Astrocyte (in vitro differentiated cells and primary cell): ENCODE data around the gene MZT2A. TPM values are rescaled to one million over a fixed set of nuclear protein-coding genes. Genes with fewer than 3 reads are reported as not detected.
"Not testable (repeated sequence)": the region's sequence is repeated elsewhere in the genome, so short reads cannot be mapped to it uniquely, and the experiment has no call there.

Experiments used
- DNase-seq: peaks from one replicate; pipeline ENCODE4 v3.0.0-alpha.2; 2010; ENCODE audit warnings: low read depth
- FAIRE-seq: peaks from 2 replicates; lab custom pipeline; 2011; peaks lifted over from hg19 to GRCh38; lab: Jason Lieb, UNC
- H2AFZ ChIP-seq: 2 replicates; pipeline ENCODE4 v1.6.0; 2012; ENCODE audit warnings: low read depth, low read length, inconsistent platforms
- H3K27ac ChIP-seq: 2 replicates; pipeline ENCODE4 v1.5.1; 2011; ENCODE audit warnings: low read depth, low read length, inconsistent platforms
- H3K27me3 ChIP-seq: 2 replicates; pipeline ENCODE4 v1.6.0; 2011; ENCODE audit warnings: low read length, inconsistent platforms; ENCODE audit not compliant: insufficient read depth
- H3K36me3 ChIP-seq: 2 replicates; pipeline ENCODE4 v1.5.1; 2011; ENCODE audit warnings: low read length, inconsistent platforms; ENCODE audit not compliant: insufficient read depth
- H3K4me1 ChIP-seq: 2 replicates; pipeline ENCODE4 v1.5.1; 2011; ENCODE audit warnings: low read length, inconsistent platforms; ENCODE audit not compliant: insufficient read depth
- H3K4me2 ChIP-seq: 2 replicates; pipeline ENCODE4 v1.6.0; 2012; ENCODE audit warnings: low read length, inconsistent platforms
- H3K4me3 ChIP-seq: 2 replicates; pipeline ENCODE4 v1.5.1; 2011; ENCODE audit warnings: low read depth, mild to moderate bottlenecking, low read length, inconsistent platforms; ENCODE audit not compliant: insufficient read depth
- H3K79me2 ChIP-seq: 2 replicates; pipeline ENCODE4 v1.6.0; 2012; ENCODE audit warnings: mild to moderate bottlenecking, low read length, inconsistent platforms; ENCODE audit not compliant: insufficient read depth
- H3K9ac ChIP-seq: 2 replicates; pipeline ENCODE4 v1.6.0; 2012; ENCODE audit warnings: mild to moderate bottlenecking, low read length, inconsistent platforms
- H3K9me3 ChIP-seq: 2 replicates; pipeline ENCODE4 v1.5.1; 2012; ENCODE audit warnings: low read depth, mild to moderate bottlenecking, low read length, inconsistent platforms; ENCODE audit not compliant: insufficient read depth
- H4K20me1 ChIP-seq: 2 replicates; pipeline ENCODE4 v1.6.0; 2012; ENCODE audit warnings: low read length, inconsistent platforms; ENCODE audit not compliant: insufficient read depth
- H3K27ac Mint-ChIP-seq: one replicate; pipeline ENCODE4 v1.8.0; 2021; ENCODE audit warnings: mild to moderate bottlenecking, mixed read lengths; ENCODE audit not compliant: unreplicated experiment
- H3K27me3 Mint-ChIP-seq: one replicate; pipeline ENCODE4 v1.8.0; 2021; ENCODE audit warnings: low read depth, mixed read lengths; ENCODE audit not compliant: unreplicated experiment
- H3K36me3 Mint-ChIP-seq: one replicate; pipeline ENCODE4 v1.8.0; 2021; ENCODE audit warnings: low read depth, mixed read lengths; ENCODE audit not compliant: unreplicated experiment
- H3K4me1 Mint-ChIP-seq: one replicate; pipeline ENCODE4 v1.8.0; 2021; ENCODE audit warnings: low read depth, mixed read lengths; ENCODE audit not compliant: unreplicated experiment
- H3K4me3 Mint-ChIP-seq: one replicate; pipeline ENCODE4 v1.8.0; 2021; ENCODE audit warnings: mild to moderate bottlenecking, moderate library complexity, mixed read lengths; ENCODE audit not compliant: unreplicated experiment
- H3K9me3 Mint-ChIP-seq: one replicate; pipeline ENCODE4 v1.8.0; 2021; ENCODE audit warnings: mild to moderate bottlenecking, mixed read lengths; ENCODE audit not compliant: unreplicated experiment
- CTCF ChIP-seq: IDR thresholded peaks from 2 replicates; pipeline ENCODE4 v1.5.1; 2011; ENCODE audit warnings: low read depth, mild to moderate bottlenecking, inconsistent platforms, low read length, moderate library complexity; ENCODE audit not compliant: insufficient read depth
- EZH2 ChIP-seq: IDR thresholded peaks from 2 replicates; pipeline ENCODE4 v1.6.1; 2012; ENCODE audit warnings: mild to moderate bottlenecking, low read length, inconsistent platforms; ENCODE audit not compliant: insufficient read depth
- total RNA-seq: library from RNA; stranded (reverse); gene quantifications from 2 replicates; pipeline ENCODE4 v1.2.1, GENCODE V29; 2021

MZT2A gene
- total RNA-seq, 1 donor from 2014 or later, result 105 TPM

GRCh38 chr2:131509615-131510014, 17.4 kb upstream of the MZT2A start:
- TF ChIP-seq CTCF (no peak), EZH2 (no peak)
- DNase-seq, result no peak
- FAIRE-seq, result no peak
- Histone ChIP-seq H3K4me1 (peaks cover 2% of the 10 kb centered on the region), H3K9ac (no peak overlapping the region), H3K79me2 (no peaks in the 10 kb centered on the region), H3K27me3 (no peaks in the 10 kb centered on the region), H4K20me1 (no peaks in the 10 kb centered on the region), H3K36me3 (peaks cover 3% of the 10 kb centered on the region), H3K4me3 (no peak overlapping the region), H3K4me2 (no peak overlapping the region), H3K27ac (no peak overlapping the region), H3K9me3 (no peaks in the 10 kb centered on the region), H2AFZ (no peak overlapping the region)
- no peaks in the 10 kb centered on the region for H3K27me3 Mint-ChIP-seq
- H3K36me3 Mint-ChIP-seq, result peaks cover 8% of the 10 kb centered on the region
- H3K4me1 Mint-ChIP-seq, result peaks cover 8% of the 10 kb centered on the region
- no peak overlapping the region for H3K27ac Mint-ChIP-seq
- H3K4me3 Mint-ChIP-seq, result no peak overlapping the region
- H3K9me3 Mint-ChIP-seq, result no peaks in the 10 kb centered on the region

- not testable (repeated sequence) for H3K4me3 ChIP-seq, H3K9me3 ChIP-seq, H4K20me1 ChIP-seq, H3K36me3 ChIP-seq, FAIRE-seq, H2AFZ ChIP-seq, H3K9me3 Mint-ChIP-seq, H3K79me2 ChIP-seq, DNase-seq, H3K27me3 ChIP-seq, H3K4me2 ChIP-seq, H3K27me3 Mint-ChIP-seq, H3K4me1 ChIP-seq, H3K4me1 Mint-ChIP-seq, H3K27ac Mint-ChIP-seq, H3K27ac ChIP-seq, H3K9ac ChIP-seq, H3K4me3 Mint-ChIP-seq
- peaks cover 11% of the 10 kb centered on the region for H3K36me3 Mint-ChIP-seq
Observed at GRCh38 chr2:131504082-131504750, 12.0 kb upstream of the MZT2A start.

GRCh38 chr2:131503587-131503986, 11.4 kb upstream of the MZT2A start:
- H3K4me1 ChIP-seq, H3K9me3 ChIP-seq, H3K9ac ChIP-seq, H3K27ac ChIP-seq, H3K4me2 ChIP-seq, H3K36me3 ChIP-seq, H3K4me1 Mint-ChIP-seq, H3K27me3 ChIP-seq, H4K20me1 ChIP-seq, DNase-seq, H3K4me3 Mint-ChIP-seq, FAIRE-seq, H3K9me3 Mint-ChIP-seq, H3K4me3 ChIP-seq, H2AFZ ChIP-seq, H3K27ac Mint-ChIP-seq, H3K27me3 Mint-ChIP-seq: not testable (repeated sequence)
- peaks cover 11% of the 10 kb centered on the region for H3K36me3 Mint-ChIP-seq
- H3K79me2 ChIP-seq, result peaks cover 10% of the 10 kb centered on the region

GRCh38 chr2:131498321-131498973, 6.2 kb upstream of the MZT2A start:
- Mint-ChIP-seq H3K27ac (peak overlapping the region; percentile 10), H3K4me1 (peaks cover 18% of the 10 kb centered on the region)
- H3K9me3 ChIP-seq, H3K4me1 ChIP-seq, H3K27me3 ChIP-seq, FAIRE-seq, H3K4me3 Mint-ChIP-seq, H3K9ac ChIP-seq, H3K36me3 Mint-ChIP-seq, H3K27ac ChIP-seq, H3K4me3 ChIP-seq, H3K36me3 ChIP-seq, H3K27me3 Mint-ChIP-seq, H3K4me2 ChIP-seq, H3K9me3 Mint-ChIP-seq, H2AFZ ChIP-seq: not testable (repeated sequence)
- peak; percentile 71 for DNase-seq
- peaks cover 55% of the 10 kb centered on the region for H3K79me2 ChIP-seq
- peaks cover 37% of the 10 kb centered on the region for H4K20me1 ChIP-seq

- H3K36me3 Mint-ChIP-seq, H2AFZ ChIP-seq, H3K9me3 Mint-ChIP-seq, H3K4me3 ChIP-seq, FAIRE-seq, H3K27ac Mint-ChIP-seq, H3K27me3 ChIP-seq, H3K4me2 ChIP-seq, H3K27ac ChIP-seq, H3K9me3 ChIP-seq, DNase-seq, H3K9ac ChIP-seq, H3K27me3 Mint-ChIP-seq, H3K36me3 ChIP-seq: not testable (repeated sequence)
- H4K20me1 ChIP-seq, result peaks cover 37% of the 10 kb centered on the region
- H3K4me3 Mint-ChIP-seq, result peak overlapping the region; percentile 34
- peaks cover 18% of the 10 kb centered on the region for H3K4me1 Mint-ChIP-seq
- H3K4me1 ChIP-seq, result peaks cover 15% of the 10 kb centered on the region
- peaks cover 73% of the 10 kb centered on the region for H3K79me2 ChIP-seq
Observed at GRCh38 chr2:131495506-131495905, 3.3 kb upstream of the MZT2A start.
